ENCODE data around the gene FASN. TPM values are rescaled to one million over a fixed set of nuclear protein-coding genes. Genes with fewer than 3 reads are reported as not detected.

The FASN gene
- total and polyA plus RNA-seq, 2 of the 13 experiments (the other 11 are each of a cell fraction or from before 2014, with no cell fraction given) = 51.7 to 101 TPM

DNA sequence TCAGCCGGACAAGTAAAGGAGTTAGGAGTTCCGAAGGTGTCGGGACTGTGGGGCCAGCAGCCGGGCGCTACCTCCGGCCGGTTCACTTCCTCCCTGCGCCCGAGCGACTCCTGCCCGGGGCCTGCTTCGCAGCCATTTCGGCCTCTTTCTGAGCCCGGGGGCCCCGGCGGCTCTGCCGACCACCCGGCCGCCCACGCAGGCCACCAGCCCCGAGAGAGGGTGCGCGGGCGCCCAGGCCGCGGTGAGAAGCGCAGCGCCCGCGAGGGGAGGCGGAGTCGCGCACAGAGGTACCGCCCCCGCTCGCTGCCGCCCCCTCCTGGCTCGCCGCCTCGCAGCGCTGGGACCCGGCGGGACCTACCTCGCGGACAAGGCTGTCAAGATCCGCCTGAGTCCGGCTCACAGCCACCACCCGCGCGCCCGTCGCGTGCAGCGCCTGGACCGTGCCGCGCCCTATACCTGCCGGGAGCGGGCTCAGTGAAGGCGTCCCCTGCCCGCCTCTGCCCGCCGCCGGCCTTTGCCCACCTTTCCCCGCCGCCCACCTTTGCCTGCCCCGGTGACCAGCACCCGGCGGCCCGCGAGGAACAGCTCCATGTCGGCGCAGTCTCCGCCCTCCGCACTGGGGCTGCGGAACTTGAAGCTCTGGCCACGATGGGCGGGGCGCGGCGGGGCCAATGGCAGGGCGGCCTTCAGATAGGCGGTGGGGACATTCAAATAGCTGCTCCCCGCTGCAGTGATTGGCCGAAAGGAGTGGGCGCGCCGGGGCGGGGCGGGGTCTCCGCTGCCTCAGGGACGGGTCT is 60.7 kb downstream of the FASN start, which contains the start of gene DCXR (continued):
- TF ChIP-seq, protein P1, sequence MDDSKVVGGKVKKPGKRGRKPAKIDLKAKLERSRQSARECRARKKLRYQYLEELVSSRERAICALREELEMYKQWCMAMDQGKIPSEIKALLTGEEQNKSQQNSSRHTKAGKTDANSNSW (CRISPR knock-in tag; IDR thresholded peaks at IDR 0.05; ENCODE audit: borderline replicate concordance) = peak; percentile 51; the same call in 1 of the 2 replicates
- TF ChIP-seq KDM2A (CRISPR knock-in tag; IDR thresholded peaks at IDR 0.05; ENCODE audit: borderline replicate concordance, low read depth) (peak; percentile 94; the same call in 1 of the 2 replicates), ZBTB7B (CRISPR knock-in tag; IDR thresholded peaks at IDR 0.05) (peak; percentile 32; the same call in 1 of the 2 replicates), ZNF430 (CRISPR knock-in tag; IDR thresholded peaks at IDR 0.05) (peak; percentile 76; the same call in 1 of the 2 replicates), REL (CRISPR knock-in tag; conservative IDR thresholded peaks at IDR 0.05) (no peak), STAG1 (CRISPR knock-in tag; IDR thresholded peaks at IDR 0.05) (peak; percentile 68), ZFP90 (CRISPR knock-in tag; IDR thresholded peaks at IDR 0.05; ENCODE audit: borderline replicate concordance) (no peak; the same call in 1 of the 2 replicates), ZBTB38 (CRISPR knock-in tag; IDR thresholded peaks at IDR 0.05) (peak; percentile 95), ZNF205 (CRISPR knock-in tag; IDR thresholded peaks at IDR 0.05) (peak; percentile 66; the same call in 1 of the 2 replicates), ARNT (IDR thresholded peaks at IDR 0.05) (no peak), ZNF3 (CRISPR knock-in tag; IDR thresholded peaks at IDR 0.05) (no peak), SP140L (CRISPR knock-in tag; IDR thresholded peaks at IDR 0.05; ENCODE audit: borderline replicate concordance) (no peak), MAFK (conservative IDR thresholded peaks at IDR 0.05 in 1 of 2, IDR thresholded peaks at IDR 0.05 in 1 of 2; ENCODE audit: low read length in 2 of 2) (no peak), YEATS2 (CRISPR knock-in tag; IDR thresholded peaks at IDR 0.05; ENCODE audit: borderline replicate concordance) (peak; percentile 57; the same call in 1 of the 2 replicates), YY1 (IDR thresholded peaks at IDR 0.05; ENCODE audit: insufficient read depth, insufficient replicate concordance, low read depth, low read length) (peak; percentile 85), RFXANK (CRISPR knock-in tag; IDR thresholded peaks at IDR 0.05) (0 out of 2 replicates have a peak, but pooled peaks have one; percentile 58), CENPT (CRISPR knock-in tag; IDR thresholded peaks at IDR 0.05; ENCODE audit: low read depth) (peak; percentile 65; the same call in 1 of the 2 replicates), ZNF256 (CRISPR knock-in tag; conservative IDR thresholded peaks at IDR 0.05) (no peak), NONO (IDR thresholded peaks at IDR 0.05) (no peak), NONO (CRISPR knock-in tag; conservative IDR thresholded peaks at IDR 0.05) (peak; percentile 89), MXD4 (CRISPR knock-in tag; IDR thresholded peaks at IDR 0.05) (peak; percentile 97)
- TF ChIP-seq, protein P2, sequence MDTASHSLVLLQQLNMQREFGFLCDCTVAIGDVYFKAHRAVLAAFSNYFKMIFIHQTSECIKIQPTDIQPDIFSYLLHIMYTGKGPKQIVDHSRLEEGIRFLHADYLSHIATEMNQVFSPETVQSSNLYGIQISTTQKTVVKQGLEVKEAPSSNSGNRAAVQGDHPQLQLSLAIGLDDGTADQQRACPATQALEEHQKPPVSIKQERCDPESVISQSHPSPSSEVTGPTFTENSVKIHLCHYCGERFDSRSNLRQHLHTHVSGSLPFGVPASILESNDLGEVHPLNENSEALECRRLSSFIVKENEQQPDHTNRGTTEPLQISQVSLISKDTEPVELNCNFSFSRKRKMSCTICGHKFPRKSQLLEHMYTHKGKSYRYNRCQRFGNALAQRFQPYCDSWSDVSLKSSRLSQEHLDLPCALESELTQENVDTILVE (CRISPR knock-in tag; IDR thresholded peaks at IDR 0.05) = no peak; the same call in 1 of the 2 replicates
- TF ChIP-seq, protein P3, sequence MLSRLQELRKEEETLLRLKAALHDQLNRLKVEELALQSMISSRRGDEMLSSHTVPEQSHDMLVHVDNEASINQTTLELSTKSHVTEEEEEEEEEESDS (CRISPR knock-in tag; IDR thresholded peaks at IDR 0.05; ENCODE audit: borderline replicate concordance) = peak; percentile 27; the same call in 1 of the 2 replicates
- TF ChIP-seq, protein P4, sequence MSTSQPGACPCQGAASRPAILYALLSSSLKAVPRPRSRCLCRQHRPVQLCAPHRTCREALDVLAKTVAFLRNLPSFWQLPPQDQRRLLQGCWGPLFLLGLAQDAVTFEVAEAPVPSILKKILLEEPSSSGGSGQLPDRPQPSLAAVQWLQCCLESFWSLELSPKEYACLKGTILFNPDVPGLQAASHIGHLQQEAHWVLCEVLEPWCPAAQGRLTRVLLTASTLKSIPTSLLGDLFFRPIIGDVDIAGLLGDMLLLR (CRISPR knock-in tag; IDR thresholded peaks at IDR 0.05) = peak; percentile 95
- TF ChIP-seq, protein P5, sequence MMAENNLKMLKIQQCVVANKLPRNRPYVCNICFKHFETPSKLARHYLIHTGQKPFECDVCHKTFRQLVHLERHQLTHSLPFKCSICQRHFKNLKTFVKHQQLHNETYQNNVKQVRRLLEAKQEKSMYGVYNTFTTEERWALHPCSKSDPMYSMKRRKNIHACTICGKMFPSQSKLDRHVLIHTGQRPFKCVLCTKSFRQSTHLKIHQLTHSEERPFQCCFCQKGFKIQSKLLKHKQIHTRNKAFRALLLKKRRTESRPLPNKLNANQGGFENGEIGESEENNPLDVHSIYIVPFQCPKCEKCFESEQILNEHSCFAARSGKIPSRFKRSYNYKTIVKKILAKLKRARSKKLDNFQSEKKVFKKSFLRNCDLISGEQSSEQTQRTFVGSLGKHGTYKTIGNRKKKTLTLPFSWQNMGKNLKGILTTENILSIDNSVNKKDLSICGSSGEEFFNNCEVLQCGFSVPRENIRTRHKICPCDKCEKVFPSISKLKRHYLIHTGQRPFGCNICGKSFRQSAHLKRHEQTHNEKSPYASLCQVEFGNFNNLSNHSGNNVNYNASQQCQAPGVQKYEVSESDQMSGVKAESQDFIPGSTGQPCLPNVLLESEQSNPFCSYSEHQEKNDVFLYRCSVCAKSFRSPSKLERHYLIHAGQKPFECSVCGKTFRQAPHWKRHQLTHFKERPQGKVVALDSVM (CRISPR knock-in tag; IDR thresholded peaks at IDR 0.05) = peak; percentile 64
- TF ChIP-seq, protein P6, sequence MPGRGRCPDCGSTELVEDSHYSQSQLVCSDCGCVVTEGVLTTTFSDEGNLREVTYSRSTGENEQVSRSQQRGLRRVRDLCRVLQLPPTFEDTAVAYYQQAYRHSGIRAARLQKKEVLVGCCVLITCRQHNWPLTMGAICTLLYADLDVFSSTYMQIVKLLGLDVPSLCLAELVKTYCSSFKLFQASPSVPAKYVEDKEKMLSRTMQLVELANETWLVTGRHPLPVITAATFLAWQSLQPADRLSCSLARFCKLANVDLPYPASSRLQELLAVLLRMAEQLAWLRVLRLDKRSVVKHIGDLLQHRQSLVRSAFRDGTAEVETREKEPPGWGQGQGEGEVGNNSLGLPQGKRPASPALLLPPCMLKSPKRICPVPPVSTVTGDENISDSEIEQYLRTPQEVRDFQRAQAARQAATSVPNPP (CRISPR knock-in tag; IDR thresholded peaks at IDR 0.05) = no peak

Data from HepG2 (cell line).